Keratinocyte (primary cell): Measurements from ENCODE around the gene ZNF518B. TPM values are rescaled to one million over a fixed set of nuclear protein-coding genes. Genes with fewer than 3 reads are reported as not detected.

Source experiments
- DNase-seq: peaks from one replicate; pipeline ENCODE4 v3.0.0-alpha.2; 2011; ENCODE audit warnings: low read depth, missing footprints, low spot score
- FAIRE-seq: peaks from 2 replicates; lab custom pipeline; 2011; peaks lifted over from hg19 to GRCh38; lab: Jason Lieb, UNC
- H2AFZ ChIP-seq: 2 replicates; pipeline ENCODE4 v1.6.0; 2012; ENCODE audit warnings: low read length, control low read depth, inconsistent platforms; ENCODE audit not compliant: control insufficient read depth
- H3K27ac ChIP-seq: 2 replicates; pipeline ENCODE4 v1.5.1; 2011; ENCODE audit warnings: low read length; ENCODE audit not compliant: control insufficient read depth, insufficient read depth
- H3K27me3 ChIP-seq: 3 replicates; pipeline ENCODE4 v1.6.0; 2011; ENCODE audit warnings: low read length; ENCODE audit not compliant: control insufficient read depth, insufficient read depth; ENCODE audit errors: extremely low read depth
- H3K36me3 ChIP-seq, 2 experiments: 2 replicates in 1 of 2; 3 replicates in 1 of 2; pipeline ENCODE4 v1.5.1; 2011; ENCODE audit warnings: low read length in 2 of 2, mild to moderate bottlenecking in 1 of 2; ENCODE audit not compliant: control insufficient read depth in 2 of 2, insufficient read depth in 2 of 2; ENCODE audit errors: extremely low read depth in 1 of 2
- H3K4me1 ChIP-seq: 3 replicates; pipeline ENCODE4 v1.5.1; 2011; ENCODE audit warnings: low read length; ENCODE audit not compliant: control insufficient read depth, insufficient read depth; ENCODE audit errors: extremely low read depth
- H3K4me2 ChIP-seq: 3 replicates; pipeline ENCODE4 v1.6.0; 2011; ENCODE audit warnings: low read depth, low read length; ENCODE audit not compliant: control insufficient read depth, insufficient read depth; ENCODE audit errors: extremely low read depth
- H3K4me3 ChIP-seq, 3 experiments: fragments of 200-600 bp in 1 of 3; sonication (generic) in 1 of 3; 2 replicates in 2 of 3; 3 replicates in 1 of 3; pipeline ENCODE4 v1.5.1; 2011 to 2016; ENCODE audit warnings: low read length in 3 of 3, mild to moderate bottlenecking in 3 of 3, control low read depth in 2 of 3, inconsistent platforms in 1 of 3, low read depth in 1 of 3, mixed read lengths in 1 of 3, mixed run types in 1 of 3, moderate library complexity in 1 of 3; ENCODE audit not compliant: control insufficient read depth in 2 of 3, insufficient read depth in 2 of 3; ENCODE audit errors: extremely low read depth in 1 of 3
- H3K79me2 ChIP-seq: 2 replicates; pipeline ENCODE4 v1.6.0; 2012; ENCODE audit warnings: low read length; ENCODE audit not compliant: control insufficient read depth, insufficient read depth
- H3K9ac ChIP-seq: 3 replicates; pipeline ENCODE4 v1.6.0; 2011; ENCODE audit warnings: low read length; ENCODE audit not compliant: control insufficient read depth, insufficient read depth; ENCODE audit errors: extremely low read depth
- H3K9me1 ChIP-seq: 3 replicates; pipeline ENCODE4 v1.6.0; 2011; ENCODE audit warnings: low read length; ENCODE audit not compliant: control insufficient read depth, insufficient read depth; ENCODE audit errors: extremely low read depth
- H3K9me3 ChIP-seq: 2 replicates; pipeline ENCODE4 v1.5.1; 2012; ENCODE audit warnings: low read depth, low read length; ENCODE audit not compliant: control insufficient read depth
- H4K20me1 ChIP-seq: 3 replicates; pipeline ENCODE4 v1.6.0; 2011; ENCODE audit warnings: low read length; ENCODE audit not compliant: control insufficient read depth, insufficient read depth; ENCODE audit errors: extremely low read depth
- CTCF ChIP-seq, 3 experiments: IDR thresholded peaks in 1 of 3; conservative IDR thresholded peaks in 1 of 3; optimal IDR thresholded peaks in 1 of 3; 2 replicates in 2 of 3; 3 replicates in 1 of 3; pipeline versions ENCODE3 to v1.5.1; 2011; ENCODE audit warnings: low read length in 3 of 3, mild to moderate bottlenecking in 3 of 3, moderate library complexity in 2 of 3, control low read depth in 1 of 3, inconsistent platforms in 1 of 3; ENCODE audit not compliant: insufficient read depth in 2 of 3; ENCODE audit errors: extremely low read depth in 1 of 3
- EZH2 ChIP-seq: IDR thresholded peaks from one replicate; pipeline ENCODE4 v1.6.1; 2012; ENCODE audit warnings: inconsistent platforms, mild to moderate bottlenecking, low read length, moderate library complexity
- dilution Hi-C: fragments of 300-500 bp; cut with MboI; formaldehyde crosslinking; loops from one replicate; pipeline ENCODE4 v1.7.0; 2020; ENCODE audit warnings: low sequenced_read_pairs; ENCODE audit not compliant: extremely low pct_ligation_motif_present
- polyA plus RNA-seq, 5 experiments: library from polyadenylated mRNA; depleted of rRNA in 3 of 5; stranded (reverse) in 3 of 5; stranded (forward) in 1 of 5; unstranded in 1 of 5; fragments of >200 nt; gene quantifications; 1 replicate in 1 of 5; 2 replicates in 3 of 5; 3 replicates in 1 of 5; pipeline versions ENCODE4 v1.2.1 to v1.2.3, GENCODE V29; 2011 to 2012; ENCODE audit warnings: missing spikeins in 2 of 5, low read depth in 1 of 5, low replicate concordance in 1 of 5

Gene ZNF518B
- polyA plus RNA-seq, 1 donor (not counting 4 experiments of a cell fraction or from before 2014, with no cell fraction given), result 14.2 TPM

- Histone ChIP-seq H3K4me1 (no peaks in the 10 kb centered on the region), H3K27ac (no peak overlapping the region), H2AFZ (no peak overlapping the region), H4K20me1 (no peaks in the 10 kb centered on the region), H3K27me3 (no peaks in the 10 kb centered on the region), H3K4me3 (no peak overlapping the region), H3K4me2 (no peak overlapping the region), H3K36me3 (no peaks in the 10 kb centered on the region), H3K9me1 (no peaks in the 10 kb centered on the region), H3K9me3 (no peaks in the 10 kb centered on the region), H3K79me2 (no peaks in the 10 kb centered on the region), H3K9ac (no peak overlapping the region)
- no peak for DNase-seq
- dilution Hi-C loops, result no loop called here
- no peak for FAIRE-seq
- no peak for TF ChIP-seq CTCF (optimal IDR thresholded peaks at IDR 0.05 in 1 of 3, IDR thresholded peaks at IDR 0.05 in 1 of 3, conservative IDR thresholded peaks at IDR 0.05 in 1 of 3; ENCODE audit: extremely low read depth in 1 of 3, insufficient read depth in 2 of 3, low read length in 3 of 3)
- TF ChIP-seq EZH2, result no peak
Measured at GRCh38 chr4:10504570-10505179, 47.4 kb upstream of the ZNF518B start.

- Histone ChIP-seq H3K9me3 (no peaks in the 10 kb centered on the region), H3K9ac (no peak overlapping the region), H3K79me2 (no peaks in the 10 kb centered on the region), H2AFZ (no peak overlapping the region), H3K27ac (no peak overlapping the region), H3K4me3 (no peak overlapping the region), H3K4me2 (no peak overlapping the region), H3K4me1 (no peaks in the 10 kb centered on the region), H3K9me1 (no peaks in the 10 kb centered on the region), H4K20me1 (no peaks in the 10 kb centered on the region), H3K36me3 (no peaks in the 10 kb centered on the region), H3K27me3 (no peaks in the 10 kb centered on the region)
- DNase-seq, result no peak
- TF ChIP-seq CTCF (optimal IDR thresholded peaks at IDR 0.05 in 1 of 3, IDR thresholded peaks at IDR 0.05 in 1 of 3, conservative IDR thresholded peaks at IDR 0.05 in 1 of 3; ENCODE audit: extremely low read depth in 1 of 3, insufficient read depth in 2 of 3, low read length in 3 of 3), result no peak
- no peak for TF ChIP-seq EZH2
- dilution Hi-C loops, result no loop called here
- no peak for FAIRE-seq
Measured at GRCh38 chr4:10502717-10503116, 45.5 kb upstream of the ZNF518B start.
